SU-DHL-6 (cell line): Measurements from ENCODE around the gene UBE2E1.

Experiments
- H2AFZ ChIP-seq: fragments of 200-600 bp; sonication (generic); 2 replicates; pipeline ENCODE4 v1.6.1; 2014; ENCODE audit warnings: low read depth, mild to moderate bottlenecking, moderate library complexity, mixed read lengths, antibody characterized with exemption, low read length; ENCODE audit not compliant: severe bottlenecking
- H3F3A ChIP-seq: fragments of 200-600 bp; shearing (Covaris generic); 2 replicates; pipeline ENCODE4 v1.6.0; 2016; ENCODE audit warnings: antibody characterized with exemption, mild to moderate bottlenecking; ENCODE audit not compliant: insufficient read depth
- H3K27ac ChIP-seq: fragments of 200-600 bp; sonication (generic); 2 replicates; pipeline ENCODE4 v1.5.1; 2016; ENCODE audit warnings: low read depth, mild to moderate bottlenecking, low read length, moderate library complexity, mixed read lengths
- H3K27me3 ChIP-seq: fragments of 200-600 bp; sonication (generic), shearing (Covaris generic); 2 replicates; pipeline ENCODE4 v1.6.0; 2014; ENCODE audit warnings: mild to moderate bottlenecking, low read length
- H3K36me3 ChIP-seq: fragments of 200-600 bp; sonication (generic); 2 replicates; pipeline ENCODE4 v1.6.1; 2014; ENCODE audit warnings: mild to moderate bottlenecking, low read length, mixed read lengths
- H3K4me2 ChIP-seq: fragments of 300-600, 200-600 bp; shearing (Covaris generic), sonication (generic); 2 replicates; pipeline ENCODE4 v1.6.0; 2014; ENCODE audit warnings: low read length, low read depth, mild to moderate bottlenecking; ENCODE audit not compliant: poor library complexity, severe bottlenecking
- H3K4me3 ChIP-seq: fragments of 200-600 bp; sonication (generic); 2 replicates; pipeline ENCODE4 v1.5.1; 2014; ENCODE audit warnings: antibody characterized with exemption, low read length, mild to moderate bottlenecking, mixed read lengths; ENCODE audit not compliant: insufficient read depth, poor library complexity, severe bottlenecking
- H3K79me2 ChIP-seq: fragments of 200-600 bp; sonication (generic); 2 replicates; pipeline ENCODE4 v1.6.1; 2014; ENCODE audit warnings: mild to moderate bottlenecking, low read length, moderate library complexity; ENCODE audit not compliant: insufficient read depth
- H3K9ac ChIP-seq: fragments of 200-600 bp; sonication (generic); 2 replicates; pipeline ENCODE4 v1.7.0; 2014; ENCODE audit warnings: mild to moderate bottlenecking, low read length
- H3K9me2 ChIP-seq: fragments of 200-600 bp; sonication (generic); replicated peaks from 2 replicates; pipeline ENCODE4 v1.6.1; 2014; ENCODE audit warnings: low read length; ENCODE audit not compliant: insufficient read depth
- H3K9me3 ChIP-seq: fragments of 200-600 bp; sonication (generic); 2 replicates; pipeline ENCODE4 v1.6.1; 2014; ENCODE audit warnings: low read length, mixed read lengths; ENCODE audit not compliant: insufficient read depth
- H4K20me1 ChIP-seq: fragments of 200-600 bp; sonication (generic); 2 replicates; pipeline ENCODE4 v1.6.1; 2014; ENCODE audit warnings: low read depth, mild to moderate bottlenecking, antibody characterized with exemption, low read length, moderate library complexity, mixed read lengths
- CTCF ChIP-seq: fragments of 200-600 bp; sonication (generic); IDR thresholded peaks from one replicate; pipeline ENCODE4 v1.5.1; 2017; ENCODE audit warnings: antibody characterized with exemption, mild to moderate bottlenecking, low read length, moderate library complexity; ENCODE audit not compliant: insufficient read depth, poor library complexity, severe bottlenecking
- EZH2phosphoT487 ChIP-seq: fragments of 200-600 bp; sonication (generic), shearing (Covaris generic); conservative IDR thresholded peaks from 2 replicates; pipeline ENCODE4 v1.6.1; 2018; ENCODE audit warnings: mild to moderate bottlenecking, antibody characterized with exemption, low read length, moderate library complexity, mixed read lengths

The UBE2E1 gene

GRCh38 chr3:23888617-23889228 lies 83.0 kb downstream of the UBE2E1 start:
- H3K9me2 ChIP-seq, result no peaks in the 10 kb centered on the region
- H3K79me2 ChIP-seq, result no peaks in the 10 kb centered on the region
- H3K4me2 ChIP-seq, result no peak overlapping the region
- H4K20me1 ChIP-seq, result no peaks in the 10 kb centered on the region
- TF ChIP-seq EZH2phosphoT487, result no peak
- peak; percentile 88 for TF ChIP-seq CTCF
- no peak overlapping the region for H2AFZ ChIP-seq
- no peaks in the 10 kb centered on the region for H3K36me3 ChIP-seq
- no peaks in the 10 kb centered on the region for H3K27me3 ChIP-seq
- no peak overlapping the region for H3K4me3 ChIP-seq
- H3K9ac ChIP-seq, result no peak overlapping the region
- H3K9me3 ChIP-seq, result no peaks in the 10 kb centered on the region
- no peaks in the 10 kb centered on the region for H3F3A ChIP-seq
- H3K27ac ChIP-seq, result no peak overlapping the region

- no peak overlapping the region for H2AFZ ChIP-seq
- H3F3A ChIP-seq, result no peaks in the 10 kb centered on the region
- no peaks in the 10 kb centered on the region for H4K20me1 ChIP-seq
- no peaks in the 10 kb centered on the region for H3K79me2 ChIP-seq
- no peak overlapping the region for H3K27ac ChIP-seq
- TF ChIP-seq CTCF (no peak), EZH2phosphoT487 (no peak)
- no peaks in the 10 kb centered on the region for H3K36me3 ChIP-seq
- no peaks in the 10 kb centered on the region for H3K9me3 ChIP-seq
- no peak overlapping the region for H3K4me3 ChIP-seq
- no peak overlapping the region for H3K9ac ChIP-seq
- H3K9me2 ChIP-seq, result no peaks in the 10 kb centered on the region
- H3K27me3 ChIP-seq, result no peaks in the 10 kb centered on the region
- H3K4me2 ChIP-seq, result no peak overlapping the region
Observed at GRCh38 chr3:23889386-23889785, 83.6 kb downstream of the UBE2E1 start.

- Histone ChIP-seq H3K27ac (no peak overlapping the region), H3K9me3 (no peaks in the 10 kb centered on the region), H3K79me2 (no peaks in the 10 kb centered on the region), H3K9me2 (no peaks in the 10 kb centered on the region), H3K36me3 (no peaks in the 10 kb centered on the region), H3K9ac (no peak overlapping the region), H4K20me1 (no peaks in the 10 kb centered on the region), H3K4me3 (no peak overlapping the region), H2AFZ (no peak overlapping the region), H3F3A (no peaks in the 10 kb centered on the region), H3K4me2 (no peak overlapping the region), H3K27me3 (no peaks in the 10 kb centered on the region)
- TF ChIP-seq EZH2phosphoT487 (no peak), CTCF (no peak)
Observed at GRCh38 chr3:23889950-23890349, 84.2 kb downstream of the UBE2E1 start.
